ENCODE measurements around the gene GDF15.
A peak's percentile ranks its signal among the peaks of the same experiment; 100 is the strongest.
"Not testable (repeated sequence)": the region's sequence is repeated elsewhere in the genome, so short reads cannot be mapped to it uniquely, and the experiment has no call there.

Gene GDF15

GRCh38 chr19:18373407-18373891 lies 12.5 kb upstream of the GDF15 start:
- no peak for DNase-seq (ENCODE audit: low read depth)
- no peak overlapping the region for H3K4me3 ChIP-seq (ENCODE audit: low read depth, low read length)
- TF ChIP-seq, protein P1, sequence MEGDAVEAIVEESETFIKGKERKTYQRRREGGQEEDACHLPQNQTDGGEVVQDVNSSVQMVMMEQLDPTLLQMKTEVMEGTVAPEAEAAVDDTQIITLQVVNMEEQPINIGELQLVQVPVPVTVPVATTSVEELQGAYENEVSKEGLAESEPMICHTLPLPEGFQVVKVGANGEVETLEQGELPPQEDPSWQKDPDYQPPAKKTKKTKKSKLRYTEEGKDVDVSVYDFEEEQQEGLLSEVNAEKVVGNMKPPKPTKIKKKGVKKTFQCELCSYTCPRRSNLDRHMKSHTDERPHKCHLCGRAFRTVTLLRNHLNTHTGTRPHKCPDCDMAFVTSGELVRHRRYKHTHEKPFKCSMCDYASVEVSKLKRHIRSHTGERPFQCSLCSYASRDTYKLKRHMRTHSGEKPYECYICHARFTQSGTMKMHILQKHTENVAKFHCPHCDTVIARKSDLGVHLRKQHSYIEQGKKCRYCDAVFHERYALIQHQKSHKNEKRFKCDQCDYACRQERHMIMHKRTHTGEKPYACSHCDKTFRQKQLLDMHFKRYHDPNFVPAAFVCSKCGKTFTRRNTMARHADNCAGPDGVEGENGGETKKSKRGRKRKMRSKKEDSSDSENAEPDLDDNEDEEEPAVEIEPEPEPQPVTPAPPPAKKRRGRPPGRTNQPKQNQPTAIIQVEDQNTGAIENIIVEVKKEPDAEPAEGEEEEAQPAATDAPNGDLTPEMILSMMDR (IDR thresholded peaks at IDR 0.05; ENCODE audit: low read depth, low read length) = no peak
- TF ChIP-seq POLR2A (IDR thresholded peaks at IDR 0.05; ENCODE audit: extremely low read depth, insufficient read length) (no peak), MYC (IDR thresholded peaks at IDR 0.05; ENCODE audit: low read depth, low read length) (no peak)
- TF ChIP-seq, protein P2, sequence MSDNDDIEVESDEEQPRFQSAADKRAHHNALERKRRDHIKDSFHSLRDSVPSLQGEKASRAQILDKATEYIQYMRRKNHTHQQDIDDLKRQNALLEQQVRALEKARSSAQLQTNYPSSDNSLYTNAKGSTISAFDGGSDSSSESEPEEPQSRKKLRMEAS (IDR thresholded peaks at IDR 0.05; ENCODE audit: low read depth, low read length) = no peak

GRCh38 chr19:18373892-18374629 lies 11.9 kb upstream of the GDF15 start:
- TF ChIP-seq, protein P2 (IDR thresholded peaks at IDR 0.05; ENCODE audit: low read depth, low read length) = peak; percentile 97
- TF ChIP-seq MYC (IDR thresholded peaks at IDR 0.05; ENCODE audit: low read depth, low read length) = peak; percentile 91
- TF ChIP-seq, protein P1 (IDR thresholded peaks at IDR 0.05; ENCODE audit: low read depth, low read length) = no peak
- TF ChIP-seq POLR2A (IDR thresholded peaks at IDR 0.05; ENCODE audit: extremely low read depth, insufficient read length) = no peak
- H3K4me3 ChIP-seq (ENCODE audit: low read depth, low read length) = no peak overlapping the region
- DNase-seq (ENCODE audit: low read depth) = peak; percentile 97

DNA sequence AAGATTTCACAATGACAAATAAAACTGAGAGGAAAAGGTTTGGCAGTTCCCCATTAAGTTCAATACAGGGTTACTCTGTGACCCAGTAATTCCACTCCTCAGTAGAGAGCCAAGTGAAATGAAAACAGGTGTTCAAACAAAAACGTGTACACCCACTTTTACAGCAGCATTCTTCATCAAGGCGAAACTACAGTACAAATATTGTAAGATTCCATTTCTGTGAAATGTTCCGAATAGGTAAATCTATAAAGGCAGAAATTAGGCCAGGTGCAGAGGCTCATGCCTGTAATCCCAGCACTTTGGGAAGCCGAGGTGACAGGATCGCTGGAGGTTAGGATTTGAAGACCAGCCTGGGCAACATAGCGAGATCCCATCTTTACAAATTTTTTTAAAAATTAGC lies 8.9 kb upstream of the GDF15 start:
- H3K4me3 ChIP-seq (ENCODE audit: low read depth, low read length) = no peak overlapping the region
- no peak for DNase-seq (ENCODE audit: low read depth)
- TF ChIP-seq MYC (IDR thresholded peaks at IDR 0.05; ENCODE audit: low read depth, low read length) = no peak
- TF ChIP-seq, protein P1 (IDR thresholded peaks at IDR 0.05; ENCODE audit: low read depth, low read length) = no peak
- TF ChIP-seq, protein P2 (IDR thresholded peaks at IDR 0.05; ENCODE audit: low read depth, low read length) = no peak
- no peak for TF ChIP-seq POLR2A (IDR thresholded peaks at IDR 0.05; ENCODE audit: extremely low read depth, insufficient read length)

DNA sequence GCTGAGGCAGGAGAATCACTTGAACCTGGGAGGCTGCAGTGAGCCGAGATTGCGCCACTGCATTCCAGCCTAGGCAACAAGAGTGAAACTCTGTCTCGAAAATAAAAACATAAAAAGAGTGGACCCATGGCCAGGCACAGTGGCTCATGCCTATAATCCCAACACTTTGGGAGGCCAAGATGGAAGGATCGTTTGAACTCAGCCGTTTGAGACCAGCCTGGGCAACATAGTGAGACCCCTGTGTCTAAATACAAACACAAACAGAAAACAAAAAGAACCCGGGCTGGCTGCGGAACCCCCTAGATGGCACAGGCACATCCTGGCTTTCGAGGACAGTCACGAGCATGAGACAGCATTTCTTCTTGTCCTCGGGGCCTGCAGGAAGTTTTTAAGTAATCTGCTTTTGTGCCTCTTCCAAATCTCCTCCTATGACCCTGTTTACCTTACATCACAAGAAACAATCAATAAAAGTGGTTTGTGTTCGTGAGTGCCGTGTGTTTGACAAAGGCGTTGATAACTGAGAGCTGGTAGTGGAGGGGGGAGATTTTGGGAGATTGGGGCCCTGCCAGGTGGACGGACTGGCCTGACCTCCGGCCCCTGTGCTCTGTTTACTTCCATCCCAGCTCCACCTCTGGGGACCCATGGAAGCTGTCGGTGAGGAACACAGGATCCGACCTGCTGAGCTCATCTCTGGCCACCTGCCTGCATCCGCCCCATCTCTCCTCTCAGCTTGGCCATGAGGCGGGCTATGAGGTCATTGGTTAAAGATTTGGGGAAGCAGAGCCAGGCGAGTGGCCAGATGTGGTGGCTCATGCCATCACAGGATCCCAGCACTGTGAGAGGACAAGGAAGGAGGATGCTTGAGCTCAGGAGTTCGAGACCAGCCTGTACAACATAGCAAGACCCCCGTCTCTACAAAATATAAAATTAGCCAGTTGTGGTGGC lies 5.9 kb upstream of the GDF15 start:
- no peak for DNase-seq (ENCODE audit: low read depth)
- H3K4me3 ChIP-seq (ENCODE audit: low read depth, low read length) = no peak overlapping the region

DNA sequence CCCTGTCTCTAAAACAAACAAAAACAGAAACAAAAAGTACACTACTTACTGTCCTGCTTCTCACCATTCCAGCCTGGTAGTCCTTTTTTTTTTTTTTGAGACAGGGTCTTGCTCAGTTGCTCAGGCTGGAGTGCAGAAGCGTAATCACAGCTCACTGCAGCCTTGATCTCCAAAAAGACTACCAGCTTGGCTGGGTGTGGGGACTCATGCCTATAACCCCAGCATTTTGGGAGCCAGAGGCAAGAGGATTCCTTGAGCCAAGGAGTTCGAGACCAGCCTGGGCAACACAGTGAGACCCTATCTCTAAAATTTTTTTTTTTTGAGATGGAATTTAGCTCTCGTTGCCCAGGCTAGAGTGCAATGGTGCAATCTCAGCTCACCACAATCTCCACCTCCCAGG lies 5.1 kb upstream of the GDF15 start:
- H3K4me3 ChIP-seq (ENCODE audit: low read depth, low read length) = no peak overlapping the region
- no peak for DNase-seq (ENCODE audit: low read depth)
- TF ChIP-seq, protein P2 (IDR thresholded peaks at IDR 0.05; ENCODE audit: low read depth, low read length) = no peak
- TF ChIP-seq, protein P1 (IDR thresholded peaks at IDR 0.05; ENCODE audit: low read depth, low read length) = no peak
- TF ChIP-seq POLR2A (IDR thresholded peaks at IDR 0.05; ENCODE audit: extremely low read depth, insufficient read length) (no peak), MYC (IDR thresholded peaks at IDR 0.05; ENCODE audit: low read depth, low read length) (no peak)

More for the DNA sequence above, 5.9 kb upstream of the GDF15 start:
- TF ChIP-seq POLR2A (IDR thresholded peaks at IDR 0.05; ENCODE audit: extremely low read depth, insufficient read length) (no peak), MYC (IDR thresholded peaks at IDR 0.05; ENCODE audit: low read depth, low read length) (no peak)
- TF ChIP-seq, protein P2 (IDR thresholded peaks at IDR 0.05; ENCODE audit: low read depth, low read length) = no peak
- TF ChIP-seq, protein P1 (IDR thresholded peaks at IDR 0.05; ENCODE audit: low read depth, low read length) = no peak

GRCh38 chr19:18383622-18384021 lies 2.3 kb upstream of the GDF15 start:
- DNase-seq (ENCODE audit: low read depth); H3K4me3 ChIP-seq (ENCODE audit: low read depth, low read length): not testable (repeated sequence)

All from NB4 (cell line).